GM19351 (cell line): ENCODE results near the gene TFAP2C.
"Not testable (repeated sequence)": the region's sequence is repeated elsewhere in the genome, so short reads cannot be mapped to it uniquely, and the experiment has no call there.

ENCODE experiments used
- ATAC-seq: cut with Tn5 transposase; IDR thresholded peaks from one replicate; pipeline ENCODE4 v1.9.1; 2021; ENCODE audit warnings: mild to moderate bottlenecking, moderate library complexity; ENCODE audit not compliant: unreplicated experiment

TFAP2C gene

DNA sequence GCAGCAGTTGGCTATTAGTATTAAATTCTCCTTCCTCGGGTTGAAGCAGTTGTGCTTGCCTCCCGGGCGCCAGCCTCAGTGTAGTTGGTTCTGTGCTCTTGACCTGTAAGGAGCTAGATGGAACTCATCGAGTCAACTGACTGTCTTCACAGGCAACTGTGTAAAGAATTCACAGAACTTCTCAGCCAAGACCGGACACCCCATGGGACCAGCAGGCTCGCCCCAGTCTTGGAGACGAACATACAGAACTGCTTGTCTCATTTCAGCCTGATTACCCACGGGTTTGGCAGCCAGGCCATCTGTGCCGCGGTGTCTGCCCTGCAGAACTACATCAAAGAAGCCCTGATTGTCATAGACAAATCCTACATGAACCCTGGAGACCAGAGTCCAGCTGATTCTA lies 8.5 kb downstream of the TFAP2C start:
- ATAC-seq: no peak

DNA sequence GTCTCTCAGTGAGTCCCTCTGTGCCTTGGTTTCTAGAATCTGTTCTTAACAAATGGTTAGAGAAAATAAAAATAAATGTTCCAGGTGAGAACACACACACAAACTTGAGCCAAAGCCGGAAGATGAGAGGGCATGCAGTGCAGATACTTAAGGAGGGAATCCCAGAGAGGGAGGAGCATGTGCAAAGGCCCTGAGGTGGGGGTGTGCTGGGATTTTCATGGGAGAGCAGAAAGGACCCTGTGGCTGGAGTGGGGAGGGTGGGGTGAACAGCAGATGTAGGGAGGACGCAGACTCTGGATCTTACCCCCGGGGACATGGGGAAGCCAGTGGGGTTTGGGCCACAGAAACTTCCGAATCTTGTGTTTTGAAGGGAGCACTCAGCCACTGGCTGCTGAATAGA lies 17.5 kb downstream of the TFAP2C start:
- no peak for ATAC-seq

DNA sequence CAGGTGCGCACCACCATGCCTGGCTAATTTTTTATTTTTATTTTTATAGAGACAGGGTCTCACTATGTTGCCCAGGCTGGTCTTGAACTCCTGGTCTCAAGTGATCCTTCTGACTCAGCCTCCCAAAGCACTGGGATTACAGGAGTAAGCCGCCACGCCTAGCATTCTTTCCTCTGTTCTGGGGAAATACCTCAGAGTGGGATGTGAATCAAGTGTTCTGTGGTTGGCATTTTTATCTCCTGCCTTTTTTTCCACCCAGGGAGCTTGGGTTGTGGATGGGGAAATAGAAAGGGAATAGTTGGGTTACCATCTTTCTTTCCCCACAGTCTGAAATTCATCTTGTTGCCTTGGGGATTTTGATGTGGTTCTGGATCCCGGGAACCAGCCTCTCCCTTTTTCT lies 24.1 kb downstream of the TFAP2C start:
- no peak for ATAC-seq

DNA sequence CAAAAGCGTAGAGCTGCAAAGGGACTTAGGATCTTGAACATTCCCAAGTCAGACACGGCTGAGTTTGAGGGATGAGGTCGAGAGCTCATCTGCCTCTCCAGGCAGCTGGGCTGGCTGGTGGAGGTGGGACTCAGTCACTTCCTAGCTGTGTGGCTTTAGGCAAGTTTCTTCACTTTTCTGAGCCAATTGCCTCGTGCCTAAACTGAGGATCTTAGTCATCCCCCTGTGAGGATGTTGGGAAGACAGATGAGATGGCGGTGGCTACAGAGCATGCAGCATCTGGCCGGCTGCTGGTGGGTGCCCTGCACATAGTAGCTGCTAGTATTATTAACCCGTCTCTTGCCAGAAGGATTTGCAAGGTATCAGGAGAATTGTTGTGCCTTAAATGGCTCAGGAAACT lies 27.5 kb downstream of the TFAP2C start:
- ATAC-seq: no peak

DNA sequence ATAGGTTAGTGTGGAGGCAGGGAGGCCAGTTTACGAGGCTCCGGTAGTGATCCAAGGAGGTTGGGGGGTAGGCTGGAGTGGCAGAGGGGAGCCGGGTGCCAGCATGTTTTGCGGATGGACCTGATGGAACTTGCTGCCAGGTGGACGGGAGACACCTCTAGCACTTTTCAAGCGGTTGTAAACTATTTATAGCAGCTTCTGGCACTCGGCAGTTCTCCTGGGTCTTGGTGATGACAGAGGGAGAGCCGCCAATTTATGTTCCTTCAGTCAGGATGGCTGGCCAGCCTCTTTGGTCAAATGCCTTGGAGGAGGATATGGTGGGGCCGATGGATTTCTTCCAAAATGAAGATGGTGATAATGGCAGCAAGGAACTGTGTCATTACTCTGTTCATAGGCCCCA lies 28.8 kb downstream of the TFAP2C start:
- ATAC-seq: no peak

DNA sequence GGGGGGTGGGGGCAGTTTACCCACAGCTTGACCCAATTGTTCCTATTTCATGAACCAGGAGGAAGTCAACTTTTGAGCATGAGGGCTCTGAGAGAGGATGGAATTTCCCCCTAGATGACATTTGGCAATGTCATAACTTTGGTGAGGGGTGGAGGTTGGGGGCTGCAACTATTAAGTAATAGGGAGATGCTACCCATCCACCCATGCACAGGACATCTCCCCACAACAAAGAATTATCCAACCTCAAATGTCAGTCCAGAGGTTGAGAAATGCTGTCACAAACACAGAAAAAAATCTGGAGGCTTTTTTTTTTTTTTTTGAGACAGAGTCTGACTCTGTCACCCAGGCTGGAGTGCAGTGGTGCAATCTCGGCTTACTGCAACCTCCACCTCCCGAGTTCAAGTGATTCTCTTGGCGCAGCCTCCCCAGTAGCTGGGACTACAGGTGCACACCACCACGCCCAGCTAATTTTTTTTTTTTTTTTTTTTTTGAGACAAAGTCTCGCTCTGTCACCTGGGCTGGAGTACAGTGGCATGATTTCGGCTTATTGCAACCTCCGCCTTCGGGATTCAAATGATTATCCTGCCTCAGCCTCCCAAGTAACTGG lies 29.3 kb downstream of the TFAP2C start:
- not testable (repeated sequence) for ATAC-seq

DNA sequence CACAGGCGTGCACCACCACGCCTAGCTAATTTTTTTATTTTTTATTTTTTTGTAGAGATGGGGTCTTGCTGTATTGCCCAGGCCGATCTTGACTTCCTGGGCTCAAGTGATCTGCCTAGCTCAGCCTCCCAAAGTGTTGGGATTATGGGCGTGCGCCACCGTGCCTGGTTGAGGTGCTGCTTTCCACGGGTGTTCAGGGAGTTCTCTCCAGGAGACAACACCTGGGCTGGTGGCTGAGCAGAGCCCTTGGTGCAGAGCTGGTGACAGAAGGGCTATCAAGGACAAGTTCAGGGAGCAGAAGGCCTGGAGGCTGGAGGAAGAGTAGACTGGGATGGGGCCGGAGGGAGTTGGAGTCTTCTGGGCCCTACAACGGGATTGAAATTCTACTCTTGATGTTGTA lies 34.6 kb downstream of the TFAP2C start:
- no peak for ATAC-seq

DNA sequence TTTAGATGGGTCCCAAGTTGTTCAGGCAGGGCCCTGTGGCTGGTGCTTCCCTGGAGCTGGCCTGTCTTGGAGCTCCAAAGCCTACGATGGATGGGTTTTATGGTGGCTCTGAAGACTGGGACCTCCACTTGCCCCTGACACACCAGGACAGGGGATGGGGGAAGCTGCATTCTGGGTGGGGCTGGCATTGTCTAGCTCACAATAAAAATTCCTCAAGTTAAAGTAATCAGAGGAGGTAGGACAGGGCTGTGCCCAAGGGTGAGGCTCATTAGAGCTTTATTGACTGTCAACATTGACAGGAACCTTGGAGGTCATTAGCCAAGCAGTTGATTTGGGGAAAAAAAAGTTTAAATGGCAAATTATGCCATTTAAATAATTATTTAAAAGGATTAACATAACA lies 35.7 kb downstream of the TFAP2C start:
- no peak for ATAC-seq

DNA sequence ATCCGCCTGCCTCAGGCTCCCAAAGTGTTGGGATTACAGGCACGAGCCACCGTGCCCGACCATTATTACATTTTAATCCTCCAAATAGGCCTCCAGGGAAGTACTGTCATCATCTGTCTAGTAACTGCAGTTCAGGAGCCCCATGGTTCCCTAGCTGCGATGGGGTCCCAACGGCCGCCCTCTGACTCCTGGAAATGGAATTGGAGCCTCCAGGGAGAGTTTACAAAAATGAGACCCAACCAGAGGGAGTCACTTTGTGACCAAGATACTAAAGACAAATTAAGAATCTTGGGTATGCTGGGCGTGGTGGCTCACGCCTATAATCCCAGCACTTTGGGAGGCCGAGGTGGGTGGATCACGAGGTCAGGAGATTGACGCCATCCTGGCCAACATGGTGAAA lies 36.7 kb downstream of the TFAP2C start:
- ATAC-seq: no peak

DNA sequence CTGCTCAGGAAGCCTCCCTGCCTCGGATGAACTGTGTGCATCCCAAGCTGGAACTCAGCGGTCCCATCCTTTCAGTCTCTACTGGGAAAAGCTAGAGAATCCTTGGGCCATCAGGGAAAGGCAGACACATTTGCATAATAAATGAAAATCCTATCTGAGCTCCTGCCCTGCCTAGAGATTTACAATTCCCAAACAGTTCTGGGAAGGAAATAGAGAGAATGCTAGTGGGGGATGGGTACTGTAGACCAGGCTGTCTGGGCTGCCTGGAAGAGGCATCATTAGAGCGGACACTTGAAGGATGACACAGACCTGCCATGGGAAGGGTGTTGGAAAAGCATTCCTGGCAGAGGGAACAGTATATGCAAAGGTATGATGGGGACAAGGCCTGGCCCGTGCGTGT lies 44.3 kb downstream of the TFAP2C start:
- ATAC-seq: no peak

DNA sequence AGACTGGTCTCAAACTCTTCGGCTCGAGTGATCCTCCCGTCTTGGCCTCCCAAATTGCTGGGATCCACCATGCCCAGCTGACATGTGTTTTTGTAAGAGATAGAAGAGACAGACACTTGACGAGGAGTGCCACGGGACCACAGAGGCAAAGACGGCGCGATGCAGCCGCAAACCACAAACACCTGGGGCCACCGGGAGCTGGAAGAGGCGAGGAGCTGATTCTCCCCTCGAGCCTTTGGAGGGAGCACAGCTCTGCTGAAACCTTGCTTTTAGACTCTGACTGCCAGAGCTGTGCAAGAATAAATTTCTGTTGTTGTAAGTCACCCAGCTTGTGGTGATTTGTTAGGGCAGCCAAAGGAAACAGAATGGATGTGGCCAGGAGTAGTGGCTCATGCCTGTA lies 46.9 kb downstream of the TFAP2C start:
- ATAC-seq: no peak

DNA sequence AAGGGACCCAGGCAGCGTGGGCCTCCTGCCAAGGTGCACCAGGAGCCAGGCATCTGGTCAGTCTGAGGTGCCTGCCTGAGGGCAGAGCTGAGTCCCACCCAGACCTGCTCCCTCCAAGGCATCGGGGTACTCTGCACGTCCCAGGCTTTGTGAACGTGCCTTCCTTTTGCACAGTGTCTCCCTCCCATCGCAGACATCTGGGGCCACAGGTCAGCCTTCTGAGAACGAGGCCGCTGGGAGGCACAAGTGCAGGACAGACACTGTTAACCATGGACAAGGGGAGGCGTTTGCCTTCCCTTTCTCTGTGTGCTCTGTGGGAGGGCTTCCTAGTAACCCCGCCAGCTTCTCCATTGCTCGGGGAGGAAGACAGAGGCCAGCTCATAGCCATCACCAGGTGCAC lies 47.6 kb downstream of the TFAP2C start:
- no peak for ATAC-seq

DNA sequence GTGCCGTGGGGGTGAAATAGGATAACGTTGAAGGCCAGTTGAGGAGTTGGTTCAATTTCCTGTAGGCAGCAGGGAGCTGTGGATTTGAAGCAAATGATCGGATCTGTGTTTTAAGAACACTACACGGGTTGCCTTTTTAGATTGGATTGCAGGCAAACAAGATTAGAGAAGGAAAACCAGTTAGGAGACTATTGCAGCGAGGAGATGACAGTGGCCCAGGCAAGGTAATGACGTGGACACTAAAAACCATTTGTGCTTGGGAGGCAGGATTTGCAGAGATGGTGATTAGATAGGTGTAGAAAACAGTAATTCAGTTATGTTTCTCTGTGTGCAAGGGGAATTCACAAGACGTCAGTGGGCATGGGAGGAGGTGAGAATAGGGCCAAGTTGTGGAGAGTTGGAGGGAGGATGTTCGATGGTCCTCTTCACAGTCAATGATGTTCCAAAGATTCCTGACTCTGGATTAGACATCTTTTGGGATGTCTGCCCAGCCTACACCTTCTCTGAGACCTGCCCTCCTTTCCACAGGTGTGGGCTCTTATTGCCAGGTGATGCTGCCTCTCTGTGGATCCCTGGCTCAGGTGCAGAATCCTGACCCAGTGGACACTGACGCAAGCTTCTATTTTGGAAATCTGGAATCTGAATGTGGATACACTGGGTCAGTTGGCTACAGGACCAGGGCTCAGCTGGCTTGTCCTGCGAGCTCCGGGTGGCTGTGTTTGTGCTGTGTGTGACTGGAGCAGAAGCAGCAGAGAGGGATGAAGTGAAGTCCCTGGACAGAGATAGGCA lies 54.2 kb downstream of the TFAP2C start:
- no peak for ATAC-seq

DNA sequence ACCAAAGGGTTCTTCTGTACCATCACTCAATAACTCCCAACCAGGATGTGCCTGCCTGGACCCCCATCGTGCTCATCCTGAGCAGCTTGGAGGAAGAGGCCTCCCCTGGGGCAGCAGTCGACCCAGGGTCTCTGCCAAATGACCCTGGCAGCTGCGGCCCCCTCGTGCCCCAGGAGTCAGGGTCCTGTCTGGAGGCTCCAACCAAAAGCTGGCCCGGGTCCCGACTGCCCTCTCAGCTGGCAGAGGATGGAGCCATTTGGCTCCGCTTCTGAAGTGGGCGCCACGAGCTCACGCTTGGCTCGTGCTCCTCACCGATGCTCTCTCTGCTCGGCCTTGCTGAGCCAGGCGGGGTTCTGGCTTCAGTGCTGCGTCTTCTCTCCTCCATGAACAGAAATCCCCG lies 56.8 kb downstream of the TFAP2C start:
- no peak for ATAC-seq

DNA sequence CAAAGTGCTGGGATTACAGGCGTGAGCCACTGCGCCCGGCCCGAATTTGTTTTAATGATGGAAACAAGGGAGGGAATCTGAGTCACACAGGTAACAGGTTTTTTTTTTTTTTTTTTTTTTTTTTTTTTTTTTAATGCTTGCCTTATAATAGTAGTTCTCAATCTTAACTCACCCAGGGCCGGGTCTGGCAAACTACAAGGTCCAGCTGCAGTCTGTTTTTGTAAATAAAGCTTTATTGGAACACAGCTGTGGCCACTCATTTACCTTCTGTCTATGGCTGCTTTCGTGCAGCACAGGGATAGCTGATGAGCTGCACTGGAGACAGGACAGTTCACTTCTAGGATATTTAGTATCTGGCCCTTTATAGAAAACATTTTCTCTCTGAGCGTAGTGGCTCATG lies 58.0 kb downstream of the TFAP2C start:
- ATAC-seq: no peak

DNA sequence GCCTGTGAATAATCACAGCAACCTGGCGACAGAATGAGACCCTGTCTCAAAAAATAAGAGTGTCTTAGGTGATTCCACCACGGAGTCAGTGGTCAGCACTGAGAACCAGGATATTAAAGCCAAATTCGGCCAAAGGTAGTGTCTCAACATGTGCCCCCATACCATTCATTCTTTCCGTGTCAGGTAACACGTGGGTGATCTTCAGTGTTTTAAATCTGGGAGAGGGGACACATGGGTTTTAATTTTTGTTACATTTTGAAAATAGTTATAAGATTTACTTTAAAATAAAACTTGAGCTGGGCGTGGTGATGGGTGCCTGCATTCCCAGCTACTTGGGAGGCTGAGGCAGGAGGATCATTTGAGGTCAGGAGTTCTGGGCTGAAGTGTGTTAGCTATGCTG lies 59.0 kb downstream of the TFAP2C start:
- ATAC-seq: no peak
